IPS DF 4.7 (cell line): ENCODE measurements around the gene PRKAG1.

ENCODE experiments used
- DNase-seq: peaks from one replicate; pipeline ENCODE4 v3.0.0-alpha.2; 2013; ENCODE audit warnings: low spot score; ENCODE audit errors: extremely low read depth

The PRKAG1 gene

DNA sequence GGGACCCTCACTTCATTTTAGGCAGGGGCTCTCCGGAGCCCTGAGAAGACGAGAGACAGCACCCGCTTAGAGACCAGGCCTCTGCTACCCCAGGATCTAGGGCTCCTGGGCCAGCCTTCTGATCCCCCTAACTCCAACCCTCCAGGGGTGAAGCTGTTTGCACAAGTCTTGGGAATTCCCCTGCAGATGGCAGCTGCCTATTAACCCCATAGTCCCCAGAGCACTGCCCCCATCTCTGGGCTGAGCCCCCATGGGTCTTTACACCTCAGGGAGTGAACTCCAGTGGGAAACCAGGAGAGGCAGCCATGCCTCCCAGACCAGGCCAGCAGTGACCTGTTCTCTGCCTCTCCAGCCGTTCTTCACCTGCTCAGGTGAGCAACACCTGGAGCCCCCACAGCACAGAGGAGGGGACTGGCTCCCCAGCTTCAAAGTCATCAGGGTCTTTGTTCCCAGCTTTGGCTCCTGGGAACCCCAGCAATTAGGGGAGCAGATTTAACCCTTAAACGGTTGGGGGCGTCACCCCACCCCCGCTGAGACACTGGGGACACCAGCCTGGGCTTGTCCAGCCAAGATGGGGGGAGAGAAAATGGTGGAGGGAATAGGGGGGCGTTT lies 49.3 kb downstream of the PRKAG1 start:
- no peak for DNase-seq

DNA sequence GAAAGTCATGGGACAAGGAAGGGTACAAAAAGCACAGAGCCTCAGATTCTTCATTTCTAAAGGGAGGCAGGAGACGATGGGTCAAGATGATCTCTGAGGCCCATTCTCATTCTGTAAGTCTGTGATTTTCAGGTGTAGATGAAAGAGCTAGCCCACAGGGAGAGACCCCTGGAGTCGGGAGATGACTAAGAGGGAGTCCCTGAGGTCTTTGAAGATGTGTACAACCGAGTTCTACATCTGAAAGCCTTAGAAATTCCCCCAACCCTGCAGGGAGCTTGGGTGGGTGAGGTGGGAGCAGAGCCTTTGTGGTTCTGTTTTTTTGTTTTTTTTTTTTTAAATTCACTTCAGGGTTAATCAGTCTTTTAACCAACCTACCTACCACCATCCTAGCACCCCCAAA lies 50.1 kb downstream of the PRKAG1 start:
- DNase-seq, result no peak

DNA sequence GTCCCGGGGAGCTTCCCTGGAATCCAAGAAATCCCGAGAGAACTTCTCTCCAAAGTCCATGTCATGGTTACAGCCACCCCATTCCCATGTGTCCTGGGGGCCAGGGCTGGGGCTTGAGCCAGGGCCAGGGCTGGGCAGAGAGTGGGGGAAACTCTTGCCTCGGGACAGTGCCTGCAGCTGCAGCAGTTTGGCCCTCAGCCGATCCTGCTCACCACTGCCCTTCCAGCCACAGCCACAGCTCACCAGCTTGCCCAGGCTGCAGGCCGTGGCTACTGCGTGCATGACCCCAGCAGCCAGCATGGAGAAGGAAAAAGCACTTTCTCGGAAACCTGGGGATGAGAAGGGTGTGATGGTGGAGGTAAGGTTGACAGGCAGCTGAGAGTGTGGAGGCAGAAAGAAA lies 50.6 kb downstream of the PRKAG1 start:
- no peak for DNase-seq

DNA sequence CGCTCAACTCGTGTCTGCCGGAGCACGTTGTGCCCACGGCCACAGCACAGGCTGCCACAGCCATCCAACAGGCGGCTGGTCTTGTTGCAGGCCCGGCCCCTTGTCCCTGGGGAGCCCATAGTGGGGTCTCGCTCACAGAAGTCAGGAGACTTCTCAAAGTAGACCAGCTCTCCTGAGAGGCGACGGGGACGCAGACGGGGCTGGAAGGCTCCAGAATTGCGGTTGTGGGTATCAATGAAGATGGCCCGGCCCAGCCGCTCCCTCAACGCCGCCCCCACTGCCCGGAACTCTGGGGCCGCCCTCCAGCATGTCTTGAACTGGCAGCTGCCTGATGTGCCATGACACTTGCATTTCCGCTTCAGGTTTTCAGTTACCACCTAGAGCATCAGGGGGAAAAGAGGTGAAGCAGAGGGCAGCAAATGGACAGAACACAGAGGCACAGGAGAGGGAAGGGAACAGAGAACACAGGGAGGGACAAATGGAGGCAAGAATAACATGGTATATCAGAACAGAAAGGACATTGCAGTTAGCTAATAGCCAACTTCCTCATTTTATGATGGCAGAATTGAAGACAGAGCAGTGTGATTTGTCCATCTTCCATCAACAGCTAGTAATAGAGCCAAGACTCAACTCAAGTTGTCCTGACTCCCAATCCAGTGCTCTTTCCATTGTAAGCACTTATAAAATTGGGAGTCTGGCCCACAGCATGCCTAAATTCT lies 52.2 kb downstream of the PRKAG1 start:
- DNase-seq, result no peak

DNA sequence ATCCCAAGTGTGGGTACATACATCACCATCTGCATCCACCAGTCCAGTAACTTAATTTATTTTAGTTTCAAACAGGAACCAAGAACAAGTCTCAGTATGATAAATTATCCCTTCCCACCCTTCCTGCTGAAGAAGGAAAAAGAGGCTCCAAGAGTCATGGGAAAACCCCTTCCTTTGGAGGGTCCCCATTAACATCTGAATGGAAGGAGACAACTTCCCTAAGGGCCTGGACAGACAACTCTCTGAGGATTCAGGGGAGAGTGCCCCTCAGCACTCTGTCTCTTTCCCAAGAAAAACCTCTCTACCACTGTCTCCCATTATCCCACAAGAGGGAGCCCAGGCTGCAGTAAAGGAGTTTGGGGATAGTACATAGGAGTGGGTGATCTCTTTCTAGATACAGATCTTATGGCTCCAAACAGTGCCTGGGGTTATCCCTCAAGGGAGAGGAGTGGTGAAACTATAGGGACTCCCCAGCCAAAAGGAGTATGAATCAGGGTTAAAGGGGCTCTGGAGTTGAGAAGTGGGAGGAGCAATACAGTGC lies 53.2 kb downstream of the PRKAG1 start:
- no peak for DNase-seq

DNA sequence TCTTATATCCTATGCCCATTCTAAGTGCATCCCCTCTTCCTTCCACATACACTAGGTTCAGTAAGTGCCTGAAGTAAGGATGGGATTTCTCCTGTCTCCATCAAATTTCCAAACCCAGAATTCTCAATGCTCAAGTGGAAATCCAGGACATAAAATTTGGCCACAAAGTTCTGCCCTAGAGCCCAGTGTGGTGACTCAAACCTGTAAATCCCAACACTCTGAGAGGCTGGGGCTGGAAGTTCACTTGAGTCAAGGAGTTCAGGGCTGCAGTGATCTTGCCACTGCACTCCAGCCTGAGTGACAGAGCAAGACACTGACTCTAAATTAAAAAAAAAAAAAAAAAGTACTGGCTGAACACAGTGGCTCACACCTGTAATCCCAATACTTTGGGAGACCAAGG lies 56.8 kb downstream of the PRKAG1 start:
- DNase-seq, result no peak

DNA sequence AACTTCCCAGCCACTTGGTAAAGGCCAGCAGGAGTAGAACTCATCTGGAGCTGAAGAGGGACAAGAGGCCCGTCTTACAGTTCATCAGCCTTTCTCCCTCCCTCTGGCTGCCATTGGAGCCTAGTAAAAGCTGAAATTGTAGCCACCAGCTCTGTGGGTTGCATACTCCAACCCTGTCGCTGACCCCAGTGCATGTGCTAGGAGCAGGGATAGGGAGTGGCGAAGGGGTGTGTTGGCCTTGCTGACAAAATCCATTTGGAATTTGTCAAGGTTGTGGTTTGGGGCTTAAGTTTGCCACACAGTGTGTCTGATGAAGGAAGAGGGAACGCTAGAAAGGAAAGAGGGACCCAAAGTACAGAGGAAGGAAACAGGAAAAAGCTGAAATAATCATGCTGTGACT lies 57.2 kb downstream of the PRKAG1 start:
- no peak for DNase-seq

DNA sequence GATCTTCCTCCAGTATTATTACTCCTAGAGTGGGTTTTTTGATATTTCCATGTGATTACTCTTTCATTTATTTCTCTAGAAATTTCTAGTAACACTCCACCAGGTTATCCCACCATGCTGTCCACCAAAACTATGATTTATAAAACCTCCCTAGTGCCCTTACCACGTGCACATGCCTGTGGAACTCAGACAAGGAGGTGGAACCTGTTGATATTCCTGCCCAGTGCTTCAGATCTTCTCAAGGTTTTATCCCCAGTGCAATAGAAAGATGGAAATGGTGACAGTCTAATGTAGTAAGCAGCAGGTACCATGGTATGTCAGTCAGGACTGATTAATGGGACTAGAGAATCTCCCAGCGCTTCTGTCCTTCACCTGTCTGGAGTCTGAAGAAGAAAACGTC lies 57.7 kb downstream of the PRKAG1 start:
- no peak for DNase-seq

DNA sequence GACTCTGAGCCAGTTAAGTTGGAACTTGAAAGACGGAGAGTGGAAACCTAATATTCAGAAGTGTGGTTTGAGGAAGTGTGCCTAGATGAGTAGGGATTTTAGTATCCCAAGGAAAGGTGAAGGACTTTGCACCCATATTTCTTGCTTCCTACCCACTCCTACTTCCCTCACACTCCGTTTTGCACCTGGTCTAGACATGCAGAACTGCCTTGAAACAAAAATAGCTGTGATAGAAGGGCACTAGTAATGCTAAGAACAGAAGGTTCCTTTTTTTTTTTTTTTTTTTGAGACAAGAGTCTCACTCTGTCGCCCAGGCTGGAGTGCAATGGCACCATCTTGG lies 60.6 kb downstream of the PRKAG1 start:
- no peak for DNase-seq

DNA sequence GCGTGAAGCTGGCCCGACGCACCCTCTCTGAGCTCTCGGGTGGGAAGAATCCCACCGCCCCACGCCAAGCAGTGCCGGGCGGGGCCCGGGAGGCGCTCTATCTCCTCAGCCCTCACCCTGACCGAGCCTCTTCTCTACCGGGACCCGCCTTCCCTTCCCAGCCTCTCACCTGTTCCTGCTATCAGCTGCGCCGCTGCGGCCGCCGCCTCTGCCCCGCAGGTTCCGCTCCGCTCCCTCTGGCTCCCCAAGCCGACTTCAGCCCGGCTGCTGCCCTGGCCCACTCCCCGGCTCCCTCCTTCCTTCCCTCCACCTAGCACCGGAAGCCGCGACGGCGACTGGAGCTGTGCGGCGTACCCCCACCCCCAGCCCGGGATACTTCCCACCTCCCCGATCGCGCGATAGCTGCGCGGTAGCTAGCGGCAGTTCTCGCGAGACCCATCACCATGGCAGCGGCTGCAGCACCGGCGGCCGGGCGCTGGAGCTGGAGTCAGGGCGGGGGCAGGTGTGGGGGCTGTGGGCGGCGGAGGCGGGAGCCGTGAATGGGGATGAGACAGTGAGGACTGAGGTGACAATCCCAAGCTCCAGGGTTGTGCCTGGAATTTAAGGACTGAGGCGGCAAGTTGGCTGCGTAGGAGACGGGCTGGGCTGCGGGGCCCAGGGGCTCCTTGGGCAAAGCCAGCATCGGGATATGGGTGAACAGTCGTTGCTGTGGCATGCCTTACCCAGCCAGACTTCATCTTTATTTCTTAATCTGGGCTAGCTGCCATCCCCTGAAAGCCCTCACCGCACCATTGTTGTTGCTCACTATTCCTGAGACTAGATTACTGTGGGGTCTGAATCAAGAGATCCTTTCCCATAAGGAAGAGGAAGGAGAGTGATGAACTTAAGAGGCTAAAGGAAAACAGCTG lies 61.2 kb downstream of the PRKAG1 start, which contains the start of gene ARF3:
ARF3 (minus strand) TSS at position 347 of the 908 bp plus-strand sequence. CDS start 16,392 bp downstream, outside the sequence.
- no peak for DNase-seq

DNA sequence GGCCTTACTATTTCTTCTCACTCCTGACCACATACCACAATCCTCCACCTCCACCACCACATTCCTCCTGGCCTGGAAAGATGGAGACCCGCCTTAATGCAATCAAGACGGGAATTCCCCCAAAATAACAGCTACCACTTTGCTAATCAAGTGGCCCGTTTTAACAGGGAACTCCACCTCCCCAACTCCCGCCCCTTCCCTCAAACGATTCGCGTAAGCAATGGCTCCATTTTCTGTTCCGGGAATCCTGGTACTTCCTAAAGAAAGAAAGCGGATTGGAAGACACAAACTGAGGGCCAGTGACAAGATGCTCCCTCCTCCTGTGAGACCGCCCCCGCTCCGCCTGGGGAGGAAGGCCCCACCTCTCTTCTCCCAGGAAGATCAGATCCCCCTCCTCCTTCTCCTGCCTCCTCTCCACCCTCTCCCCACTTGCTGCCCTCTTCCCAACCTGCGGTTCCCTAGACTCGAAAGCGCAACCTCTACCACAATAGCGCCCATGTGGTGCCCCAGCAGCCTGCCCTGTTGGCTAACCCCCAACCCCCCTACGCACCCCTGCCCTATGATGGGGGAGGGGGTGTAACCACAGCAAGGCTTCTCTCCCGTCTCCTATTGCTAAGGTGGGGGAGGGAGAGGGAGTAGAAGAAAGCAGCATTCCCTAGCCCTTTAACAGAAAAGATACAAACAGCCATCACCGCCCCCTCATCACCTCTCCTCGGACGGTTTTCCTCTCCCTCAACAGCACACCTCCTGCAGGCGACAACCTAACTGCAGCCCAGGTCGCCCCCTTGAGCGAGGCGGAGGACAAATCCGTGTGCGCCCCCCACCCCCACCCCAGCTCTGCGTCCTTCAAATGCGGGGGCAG lies 62.1 kb downstream of the PRKAG1 start:
- DNase-seq, result peak; percentile 91

DNA sequence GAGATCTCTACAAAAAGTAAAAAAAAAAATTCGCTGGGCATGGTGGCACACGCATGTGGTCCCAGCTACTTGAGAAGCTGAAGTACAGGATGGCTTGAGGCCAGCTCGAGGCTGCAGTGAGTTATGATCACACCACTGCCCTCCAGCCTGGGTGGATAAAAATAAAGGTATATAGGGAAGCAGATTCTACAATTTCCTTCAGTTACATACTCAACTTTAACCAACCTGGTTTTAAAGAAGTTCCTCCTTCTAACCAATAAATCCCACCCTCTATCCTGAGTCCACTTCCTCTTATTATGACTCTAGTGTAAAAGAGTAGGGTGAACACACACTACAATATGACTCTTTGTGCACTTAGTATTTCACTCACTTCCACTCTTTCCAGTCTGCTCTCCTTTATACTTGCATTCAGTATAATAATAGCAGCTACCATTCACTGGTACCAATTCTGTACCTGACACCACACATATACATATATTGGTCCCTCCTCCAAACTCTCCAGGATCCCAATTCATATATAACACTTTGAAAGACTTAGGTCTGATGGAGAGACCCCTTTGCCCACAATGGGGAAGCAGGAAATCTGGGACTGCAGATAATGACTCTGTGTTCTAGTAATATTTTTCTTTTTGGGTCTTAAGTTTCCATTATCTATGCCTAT lies 63.6 kb downstream of the PRKAG1 start:
- no peak for DNase-seq

DNA sequence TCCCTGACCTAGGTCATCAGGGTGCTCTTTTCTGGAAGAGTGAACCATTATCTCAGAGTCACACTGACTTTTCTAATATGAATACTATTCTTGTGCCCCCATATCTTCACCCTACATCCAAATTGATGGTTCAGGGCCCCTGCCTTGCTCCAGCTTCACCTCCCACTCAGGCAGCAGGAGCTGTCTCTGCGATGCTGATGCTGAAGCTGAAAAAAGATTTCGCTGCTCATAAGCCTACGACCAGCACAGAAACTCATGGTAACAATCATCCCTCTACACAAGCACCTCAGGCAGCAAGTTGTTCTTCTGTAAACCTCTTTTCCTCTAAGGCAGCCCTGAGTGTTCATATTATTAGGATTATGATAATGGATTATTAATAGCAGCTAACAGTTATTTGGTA lies 64.5 kb downstream of the PRKAG1 start:
- no peak for DNase-seq

DNA sequence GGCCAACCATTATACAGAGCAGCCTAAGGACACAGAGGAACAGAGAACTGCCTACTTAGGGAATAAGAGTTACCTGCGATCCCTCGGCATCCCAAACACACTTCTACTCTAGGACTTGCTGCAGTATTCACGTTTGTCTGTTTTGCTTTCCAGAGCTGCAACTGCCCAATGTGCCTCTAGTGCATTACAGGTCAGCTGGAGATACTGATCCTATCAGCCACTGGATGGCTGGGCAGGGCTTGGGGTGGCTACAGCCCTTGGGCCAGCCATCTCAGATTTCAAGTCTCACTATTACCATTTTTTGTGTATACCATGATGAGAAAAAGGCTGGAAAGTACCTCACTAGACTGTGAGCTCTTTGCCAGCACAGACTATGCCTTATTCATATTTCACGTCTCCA lies 65.9 kb downstream of the PRKAG1 start:
- DNase-seq, result no peak
